ENCODE results near the gene ZFAND2B.
A peak's percentile ranks its signal among the peaks of the same experiment; 100 is the strongest.
"Not testable (repeated sequence)": the region's sequence is repeated elsewhere in the genome, so short reads cannot be mapped to it uniquely, and the experiment has no call there.

Gene ZFAND2B

DNA sequence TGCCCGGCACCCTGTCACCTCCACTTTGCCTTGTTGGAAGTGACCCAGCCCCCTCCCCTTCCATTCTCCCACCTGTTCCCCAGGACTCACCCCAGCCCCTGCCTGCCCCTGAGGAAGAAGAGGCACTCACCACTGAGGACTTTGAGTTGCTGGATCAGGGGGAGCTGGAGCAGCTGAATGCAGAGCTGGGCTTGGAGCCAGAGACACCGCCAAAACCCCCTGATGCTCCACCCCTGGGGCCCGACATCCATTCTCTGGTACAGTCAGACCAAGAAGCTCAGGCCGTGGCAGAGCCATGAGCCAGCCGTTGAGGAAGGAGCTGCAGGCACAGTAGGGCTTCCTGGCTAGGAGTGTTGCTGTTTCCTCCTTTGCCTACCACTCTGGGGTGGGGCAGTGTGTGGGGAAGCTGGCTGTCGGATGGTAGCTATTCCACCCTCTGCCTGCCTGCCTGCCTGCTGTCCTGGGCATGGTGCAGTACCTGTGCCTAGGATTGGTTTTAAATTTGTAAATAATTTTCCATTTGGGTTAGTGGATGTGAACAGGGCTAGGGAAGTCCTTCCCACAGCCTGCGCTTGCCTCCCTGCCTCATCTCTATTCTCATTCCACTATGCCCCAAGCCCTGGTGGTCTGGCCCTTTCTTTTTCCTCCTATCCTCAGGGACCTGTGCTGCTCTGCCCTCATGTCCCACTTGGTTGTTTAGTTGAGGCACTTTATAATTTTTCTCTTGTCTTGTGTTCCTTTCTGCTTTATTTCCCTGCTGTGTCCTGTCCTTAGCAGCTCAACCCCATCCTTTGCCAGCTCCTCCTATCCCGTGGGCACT is 24.0 kb upstream of the ZFAND2B start:
- peaks cover 12 to 58% (median 54%) of the 10 kb centered on the region in 5 donors for H3K36me3 ChIP-seq (ENCODE audit: control insufficient read depth in 5 of 5, insufficient read depth in 5 of 5, low read length in 5 of 5)
- H3K4me3 ChIP-seq (ENCODE audit: low read depth in 1 of 5, low read length in 5 of 5), result no peak overlapping the region
- H3K27ac ChIP-seq (ENCODE audit: low read depth, low read length), result no peak overlapping the region
- H3K4me1 ChIP-seq (ENCODE audit: control insufficient read depth in 5 of 5, insufficient read depth in 5 of 5, low read length in 5 of 5), result peaks cover under 1 to 25% (median 17%) of the 10 kb centered on the region in 5 donors
- no peaks in the 10 kb centered on the region for H3K27me3 ChIP-seq (ENCODE audit: control insufficient read depth in 5 of 5, insufficient read depth in 4 of 5, low read length in 5 of 5)
- peak overlapping the region in 2 of 5 donors; percentile 11 to 35 for H3K9ac ChIP-seq (ENCODE audit: low read length in 5 of 5)
- no peaks in the 10 kb centered on the region for H3K9me3 ChIP-seq (ENCODE audit: control insufficient read depth in 5 of 5, low read length in 5 of 5)

DNA sequence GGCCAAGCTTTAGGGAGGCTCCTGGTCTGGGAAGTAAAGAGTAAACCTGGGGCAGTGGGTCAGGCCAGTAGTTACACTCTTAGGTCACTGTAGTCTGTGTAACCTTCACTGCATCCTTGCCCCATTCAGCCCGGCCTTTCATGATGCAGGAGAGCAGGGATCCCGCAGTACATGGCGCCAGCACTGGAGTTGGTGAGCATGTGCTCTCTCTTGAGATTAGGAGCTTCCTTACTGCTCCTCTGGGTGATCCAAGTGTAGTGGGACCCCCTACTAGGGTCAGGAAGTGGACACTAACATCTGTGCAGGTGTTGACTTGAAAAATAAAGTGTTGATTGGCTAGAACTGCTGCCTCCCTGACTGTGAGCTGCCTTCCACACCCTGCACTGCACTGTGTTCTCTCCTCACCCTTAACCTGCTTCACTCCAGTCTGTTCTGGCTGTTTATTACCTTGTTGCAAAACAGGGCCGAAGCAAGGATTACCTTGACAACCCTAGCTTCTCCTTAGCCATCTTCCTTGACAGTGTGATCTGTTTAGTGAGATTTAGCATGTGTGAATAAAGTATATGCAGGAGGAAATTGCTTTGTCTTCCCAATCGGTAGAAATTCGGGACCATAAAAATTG is 23.3 kb upstream of the ZFAND2B start:
- Histone ChIP-seq H3K4me1 (ENCODE audit: control insufficient read depth in 5 of 5, insufficient read depth in 5 of 5, low read length in 5 of 5) (peaks cover 0 to 24% (median 13%) of the 10 kb centered on the region in 5 donors), H3K27ac (ENCODE audit: low read depth, low read length) (no peak overlapping the region), H3K36me3 (ENCODE audit: control insufficient read depth in 5 of 5, insufficient read depth in 5 of 5, low read length in 5 of 5) (peaks cover 12 to 58% (median 54%) of the 10 kb centered on the region in 5 donors), H3K9me3 (ENCODE audit: control insufficient read depth in 5 of 5, low read length in 5 of 5) (no peaks in the 10 kb centered on the region), H3K9ac (ENCODE audit: low read length in 5 of 5) (no peak overlapping the region), H3K4me3 (ENCODE audit: low read depth in 1 of 5, low read length in 5 of 5) (no peak overlapping the region), H3K27me3 (ENCODE audit: control insufficient read depth in 5 of 5, insufficient read depth in 4 of 5, low read length in 5 of 5) (no peaks in the 10 kb centered on the region)

DNA sequence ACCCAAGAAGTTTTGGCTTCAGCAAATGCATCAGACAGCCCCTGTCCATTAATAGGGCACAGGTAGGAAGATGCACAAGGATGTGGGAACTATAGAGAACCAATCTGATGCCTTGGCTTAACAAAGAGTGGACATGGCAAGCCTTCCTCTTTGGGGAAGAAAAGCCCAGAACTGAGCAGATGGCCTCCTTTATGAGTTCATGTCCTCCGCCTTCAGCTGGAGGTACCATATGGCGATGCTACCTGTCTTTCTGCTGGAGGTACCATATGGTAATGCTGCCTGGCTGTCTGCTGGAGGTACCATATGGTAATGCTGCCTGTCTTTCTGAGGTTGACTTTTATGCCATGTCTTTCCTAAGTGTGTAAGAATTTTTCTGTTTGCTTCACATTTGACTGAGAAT is 22.5 kb upstream of the ZFAND2B start:
- Histone ChIP-seq H3K36me3 (ENCODE audit: control insufficient read depth in 5 of 5, insufficient read depth in 5 of 5, low read length in 5 of 5) (peaks cover 12 to 58% (median 54%) of the 10 kb centered on the region in 5 donors), H3K4me1 (ENCODE audit: control insufficient read depth in 5 of 5, insufficient read depth in 5 of 5, low read length in 5 of 5) (peaks cover 0 to 18% (median 6%) of the 10 kb centered on the region in 5 donors), H3K27me3 (ENCODE audit: control insufficient read depth in 5 of 5, insufficient read depth in 4 of 5, low read length in 5 of 5) (no peaks in the 10 kb centered on the region), H3K4me3 (ENCODE audit: low read depth in 1 of 5, low read length in 5 of 5) (no peak overlapping the region), H3K9ac (ENCODE audit: low read length in 5 of 5) (no peak overlapping the region), H3K9me3 (ENCODE audit: control insufficient read depth in 5 of 5, low read length in 5 of 5) (no peaks in the 10 kb centered on the region), H3K27ac (ENCODE audit: low read depth, low read length) (no peak overlapping the region)

DNA sequence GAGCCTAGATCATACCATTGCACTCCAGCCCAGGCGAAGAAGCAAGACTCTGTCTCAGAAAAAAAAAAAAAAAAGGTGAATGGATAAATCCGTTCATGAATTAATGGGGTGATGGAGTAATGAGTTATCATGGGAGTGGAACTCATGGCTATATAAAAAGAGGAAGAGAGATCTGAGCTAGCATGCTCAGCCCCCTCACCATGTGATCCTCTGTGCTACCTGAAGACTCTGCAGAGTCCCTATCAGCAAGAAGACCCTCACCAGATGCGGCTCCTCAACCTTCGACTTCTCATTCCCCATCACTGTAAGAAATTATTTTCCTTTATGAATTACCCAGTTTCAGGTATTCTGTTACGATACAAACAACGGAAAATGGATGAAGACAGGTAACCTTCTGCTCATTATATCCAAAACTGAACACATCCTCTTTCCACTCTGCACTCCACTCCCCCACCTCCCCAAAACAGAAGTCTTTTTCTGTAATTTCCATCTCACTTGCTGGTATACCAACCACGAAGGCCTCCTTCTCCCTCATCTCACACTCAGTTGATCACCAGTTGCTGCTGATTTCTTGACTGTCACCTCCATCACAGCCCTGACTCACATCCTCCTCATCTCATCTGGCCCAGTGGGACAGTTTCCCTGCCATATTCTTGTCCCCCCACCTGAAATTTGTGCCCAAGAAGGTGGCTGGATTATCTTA is 19.7 kb upstream of the ZFAND2B start:
- Histone ChIP-seq H3K9me3 (ENCODE audit: control insufficient read depth in 5 of 5, low read length in 5 of 5) (no peaks in the 10 kb centered on the region), H3K36me3 (ENCODE audit: control insufficient read depth in 5 of 5, insufficient read depth in 5 of 5, low read length in 5 of 5) (peaks cover 12 to 33% (median 30%) of the 10 kb centered on the region in 5 donors), H3K27ac (ENCODE audit: low read depth, low read length) (no peak overlapping the region), H3K4me3 (ENCODE audit: low read depth in 1 of 5, low read length in 5 of 5) (no peak overlapping the region), H3K27me3 (ENCODE audit: control insufficient read depth in 5 of 5, insufficient read depth in 4 of 5, low read length in 5 of 5) (no peaks in the 10 kb centered on the region), H3K4me1 (ENCODE audit: control insufficient read depth in 5 of 5, insufficient read depth in 5 of 5, low read length in 5 of 5) (peaks cover 0 to 10% (median 0%) of the 10 kb centered on the region in 5 donors), H3K9ac (ENCODE audit: low read length in 5 of 5) (no peak overlapping the region)

DNA sequence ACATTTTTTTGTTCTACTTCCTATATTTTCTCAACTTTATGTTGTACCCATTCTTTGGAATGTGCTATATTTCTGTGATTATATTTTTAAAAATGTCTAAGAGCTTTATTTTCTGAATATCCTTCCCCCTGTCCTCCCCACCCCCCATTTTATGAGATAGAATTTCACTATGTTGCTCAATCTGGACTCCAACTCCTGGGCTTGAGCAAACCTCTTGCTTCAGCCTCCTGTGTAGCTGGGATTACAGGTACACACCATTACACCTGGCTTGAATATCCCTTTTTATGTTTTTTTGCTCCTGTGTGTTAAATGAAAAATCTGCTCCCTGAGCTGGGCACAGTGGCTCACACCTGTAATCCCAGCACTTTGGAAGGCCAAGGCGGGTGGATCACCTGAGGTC is 9.2 kb upstream of the ZFAND2B start:
- H3K27me3 ChIP-seq (ENCODE audit: control insufficient read depth in 5 of 5, insufficient read depth in 4 of 5, low read length in 5 of 5), result peaks cover 0 to 3% (median 0%) of the 10 kb centered on the region in 5 donors
- H3K4me1 ChIP-seq (ENCODE audit: control insufficient read depth in 5 of 5, insufficient read depth in 5 of 5, low read length in 5 of 5), result peaks cover 0 to 12% (median 7%) of the 10 kb centered on the region in 5 donors
- no peak overlapping the region for H3K27ac ChIP-seq (ENCODE audit: low read depth, low read length)
- no peaks in the 10 kb centered on the region for H3K36me3 ChIP-seq (ENCODE audit: control insufficient read depth in 5 of 5, insufficient read depth in 5 of 5, low read length in 5 of 5)
- no peak overlapping the region for H3K9ac ChIP-seq (ENCODE audit: low read length in 5 of 5)
- H3K4me3 ChIP-seq (ENCODE audit: low read depth in 1 of 5, low read length in 5 of 5), result no peak overlapping the region
- no peaks in the 10 kb centered on the region for H3K9me3 ChIP-seq (ENCODE audit: control insufficient read depth in 5 of 5, low read length in 5 of 5)

DNA sequence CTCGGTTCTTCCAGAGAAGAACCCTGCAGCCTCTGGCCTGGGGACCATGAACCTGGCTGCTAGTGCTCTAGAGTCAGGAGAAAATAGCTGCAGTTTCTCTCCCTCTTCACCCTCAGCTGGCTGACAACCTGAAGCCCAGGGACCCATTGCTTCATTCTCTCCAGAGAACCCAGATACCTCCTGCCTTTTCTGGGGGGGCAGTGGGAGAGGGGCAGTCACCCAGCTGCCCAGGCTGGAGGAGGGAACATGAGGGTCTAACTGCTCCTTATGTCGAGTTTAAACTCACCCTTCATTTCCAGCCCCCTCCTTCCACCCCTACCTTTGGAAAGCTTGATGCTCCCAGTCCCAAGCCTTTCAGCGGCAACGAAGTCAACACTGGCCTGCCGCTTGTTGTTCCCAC is 7.6 kb upstream of the ZFAND2B start:
- Histone ChIP-seq H3K27ac (ENCODE audit: low read depth, low read length) (no peak overlapping the region), H3K9ac (ENCODE audit: low read length in 5 of 5) (no peak overlapping the region), H3K4me3 (ENCODE audit: low read depth in 1 of 5, low read length in 5 of 5) (no peak overlapping the region), H3K27me3 (ENCODE audit: control insufficient read depth in 5 of 5, insufficient read depth in 4 of 5, low read length in 5 of 5) (peaks cover 0 to 3% (median 0%) of the 10 kb centered on the region in 5 donors), H3K9me3 (ENCODE audit: control insufficient read depth in 5 of 5, low read length in 5 of 5) (no peaks in the 10 kb centered on the region), H3K4me1 (ENCODE audit: control insufficient read depth in 5 of 5, insufficient read depth in 5 of 5, low read length in 5 of 5) (peaks cover 0 to 12% (median 7%) of the 10 kb centered on the region in 5 donors), H3K36me3 (ENCODE audit: control insufficient read depth in 5 of 5, insufficient read depth in 5 of 5, low read length in 5 of 5) (no peaks in the 10 kb centered on the region)

- Histone ChIP-seq H3K4me1 (ENCODE audit: control insufficient read depth in 5 of 5, insufficient read depth in 5 of 5, low read length in 5 of 5) (peaks cover 0 to 12% (median 7%) of the 10 kb centered on the region in 5 donors), H3K9ac (ENCODE audit: low read length in 5 of 5) (no peak overlapping the region), H3K9me3 (ENCODE audit: control insufficient read depth in 5 of 5, low read length in 5 of 5) (no peaks in the 10 kb centered on the region), H3K4me3 (ENCODE audit: low read depth in 1 of 5, low read length in 5 of 5) (no peak overlapping the region), H3K27ac (ENCODE audit: low read depth, low read length) (no peak overlapping the region), H3K27me3 (ENCODE audit: control insufficient read depth in 5 of 5, insufficient read depth in 4 of 5, low read length in 5 of 5) (peaks cover 0 to 3% (median 0%) of the 10 kb centered on the region in 5 donors), H3K36me3 (ENCODE audit: control insufficient read depth in 5 of 5, insufficient read depth in 5 of 5, low read length in 5 of 5) (no peaks in the 10 kb centered on the region)
Measured at GRCh38 chr2:219199470-219200211, 6.9 kb upstream of the ZFAND2B start.

- not testable (repeated sequence) for H3K9me3 ChIP-seq (ENCODE audit: control insufficient read depth in 5 of 5, low read length in 5 of 5); H3K36me3 ChIP-seq (ENCODE audit: control insufficient read depth in 5 of 5, insufficient read depth in 5 of 5, low read length in 5 of 5); H3K27me3 ChIP-seq (ENCODE audit: control insufficient read depth in 5 of 5, insufficient read depth in 4 of 5, low read length in 5 of 5); H3K27ac ChIP-seq (ENCODE audit: low read depth, low read length); H3K9ac ChIP-seq (ENCODE audit: low read length in 5 of 5); H3K4me3 ChIP-seq (ENCODE audit: low read depth in 1 of 5, low read length in 5 of 5)
- peaks cover 0 to 12% (median 7%) of the 10 kb centered on the region in 5 donors for H3K4me1 ChIP-seq (ENCODE audit: control insufficient read depth in 5 of 5, insufficient read depth in 5 of 5, low read length in 5 of 5)
Measured at GRCh38 chr2:219200502-219201326, 5.9 kb upstream of the ZFAND2B start.

- not testable (repeated sequence) for H3K9ac ChIP-seq (ENCODE audit: low read length in 5 of 5); H3K27me3 ChIP-seq (ENCODE audit: control insufficient read depth in 5 of 5, insufficient read depth in 4 of 5, low read length in 5 of 5); H3K9me3 ChIP-seq (ENCODE audit: control insufficient read depth in 5 of 5, low read length in 5 of 5); H3K27ac ChIP-seq (ENCODE audit: low read depth, low read length); H3K4me3 ChIP-seq (ENCODE audit: low read depth in 1 of 5, low read length in 5 of 5); H3K36me3 ChIP-seq (ENCODE audit: control insufficient read depth in 5 of 5, insufficient read depth in 5 of 5, low read length in 5 of 5)
- peaks cover 3 to 18% (median 12%) of the 10 kb centered on the region in 5 donors for H3K4me1 ChIP-seq (ENCODE audit: control insufficient read depth in 5 of 5, insufficient read depth in 5 of 5, low read length in 5 of 5)
Measured at GRCh38 chr2:219201331-219201730, 5.3 kb upstream of the ZFAND2B start.

Measured in subcutaneous abdominal adipose tissue (tissue), 5 donors.